A549 (cell line): ENCODE data around the gene COL8A2.

Experiments
- ATOH8 ChIP-seq: fragments of 250-450 bp; sonication (Bioruptor Pico); IDR thresholded peaks from 2 replicates; pipeline ENCODE4 v1.5.0; 2020; ENCODE audit warnings: low read depth, mild to moderate bottlenecking, moderate library complexity
- CTCF ChIP-seq: fragments of >200 bp; sonication (Bioruptor Twin); formaldehyde crosslinking; IDR thresholded peaks from 3 replicates; pipeline ENCODE4 v1.5.1; 2016
- EHF ChIP-seq: fragments of 250-450 bp; sonication (Bioruptor Pico); IDR thresholded peaks from 2 replicates; pipeline ENCODE4 v1.5.0; 2020; ENCODE audit warnings: mild to moderate bottlenecking
- EP300 ChIP-seq, 2 experiments: fragments of >200 bp; sonication (Bioruptor Twin); formaldehyde crosslinking; IDR thresholded peaks; 2 replicates in 1 of 2; 3 replicates in 1 of 2; pipeline ENCODE4 v1.6.1; 2016 to 2017
- JUNB ChIP-seq: fragments of >200 bp; sonication (Bioruptor Twin); formaldehyde crosslinking; IDR thresholded peaks from 2 replicates; pipeline ENCODE4 v1.6.1; 2016
- MAFK ChIP-seq: fragments of 450-650 bp; IDR thresholded peaks from 2 replicates; pipeline ENCODE4 v1.6.1; 2014; ENCODE audit not compliant: partially characterized antibody
- PHF8 ChIP-seq: fragments of 200-600 bp; sonication (generic); IDR thresholded peaks from 2 replicates; pipeline ENCODE4 v1.6.1; 2016; ENCODE audit warnings: low read depth, mild to moderate bottlenecking, antibody characterized with exemption, moderate library complexity, borderline replicate concordance
- POLR2A ChIP-seq: IDR thresholded peaks from 2 replicates; pipeline ENCODE4 v1.6.1; 2012; ENCODE audit warnings: mild to moderate bottlenecking, low read length
- POLR2AphosphoS2 ChIP-seq: conservative IDR thresholded peaks from 2 replicates; pipeline ENCODE4 v1.6.1; 2012; ENCODE audit warnings: low read length, improper control_type of control experiment, inconsistent platforms
- RARB ChIP-seq: fragments of 250-450 bp; sonication (Bioruptor Pico); IDR thresholded peaks from 2 replicates; pipeline ENCODE4 v1.8.0; 2021; ENCODE audit warnings: mild to moderate bottlenecking, moderate library complexity
- RFX5 ChIP-seq: fragments of 450-650 bp; IDR thresholded peaks from 2 replicates; pipeline ENCODE4 v1.7.1; 2014; ENCODE audit warnings: antibody characterized with exemption, mild to moderate bottlenecking, moderate library complexity

GRCh38 chr1:36106269-36106668 is 18.8 kb downstream of the COL8A2 start:
- no peak for TF ChIP-seq CTCF
- no peak for TF ChIP-seq RFX5
- TF ChIP-seq POLR2AphosphoS2 = no peak
- TF ChIP-seq POLR2A = no peak
- TF ChIP-seq PHF8 = no peak
- TF ChIP-seq EP300 (IDR thresholded peaks at IDR 0.05) = no peak
- no peak for TF ChIP-seq MAFK
- TF ChIP-seq JUNB = no peak
- TF ChIP-seq EHF (CRISPR knock-in tag) = no peak
- TF ChIP-seq RARB (CRISPR knock-in tag) = no peak
- TF ChIP-seq ATOH8 (CRISPR knock-in tag) = no peak
